ENCODE data around the gene RPP25L. TPM values are rescaled to one million over a fixed set of nuclear protein-coding genes. Genes with fewer than 3 reads are reported as not detected.

RPP25L gene
- total RNA-seq, 2 donors from 2014 or later, result 8.6 to 16.9 TPM

Small RNA genes within 50 kb of the gene (small RNA-seq; reads per million reads assigned to genes)
- gene CCL27, result not detected

Other genes starting within 250 kb of the RPP25L start
- gene MYORG, start 235.2 kb downstream of the RPP25L start, total RNA-seq, result 10 to 100 TPM; 11.2 to 11.9 TPM
- gene FAM219A, start 153.5 kb downstream of the RPP25L start, total RNA-seq, result 1 to 10 TPM; 6.5 to 6.6 TPM
- gene DNAI1, start 153.3 kb downstream of the RPP25L start, total RNA-seq, result 1 to 10 TPM in 1 of 2 donors, under 1 TPM in 1; 0.99 to 2.1 TPM
- gene ENHO, start 89.1 kb downstream of the RPP25L start, total RNA-seq, result 1 to 10 TPM in 1 of 2 donors, not detected in 1; 2.9 TPM
- 10 to 100 TPM in 1 of 2 donors, 1 to 10 TPM in 1; 1.6 to 16.8 TPM for gene CNTFR, start 22.4 kb downstream of the RPP25L start, total RNA-seq
- gene DCTN3, start 8.4 kb upstream of the RPP25L start, total RNA-seq, result 10 to 100 TPM; 36.1 to 39.9 TPM
- gene ARID3C, start 17.0 kb upstream of the RPP25L start, total RNA-seq, result not detected
- 10 to 100 TPM; 26.7 to 57.1 TPM for gene SIGMAR1, start 25.7 kb upstream of the RPP25L start, total RNA-seq
- gene GALT, start 34.6 kb upstream of the RPP25L start, total RNA-seq, result 10 to 100 TPM; 31.6 to 33.2 TPM
- 10 to 100 TPM; 14.5 to 27.4 TPM for gene IL11RA, start 40.1 kb upstream of the RPP25L start, total RNA-seq
- gene CCL27, start 50.6 kb upstream of the RPP25L start, total RNA-seq, result not detected
- gene CCL19, start 79.2 kb upstream of the RPP25L start, total RNA-seq, result not detected
- gene CCL21, start 98.0 kb upstream of the RPP25L start, total RNA-seq, result 10 to 100 TPM; 32.6 to 40.2 TPM